Brain pericyte (primary cell): Measurements from ENCODE around the gene KLHDC8B.
"Not testable (repeated sequence)": the region's sequence is repeated elsewhere in the genome, so short reads cannot be mapped to it uniquely, and the experiment has no call there.

Experiments
- DNase-seq: peaks from one replicate; pipeline ENCODE4 v3.0.0-alpha.2; 2012; ENCODE audit warnings: low read depth, low spot score

Gene KLHDC8B

GRCh38 chr3:49183873-49184272 lies 12.5 kb downstream of the KLHDC8B start:
- no peak for DNase-seq

GRCh38 chr3:49191741-49192140 lies 20.3 kb downstream of the KLHDC8B start:
- DNase-seq: no peak

GRCh38 chr3:49198161-49198560 lies 26.8 kb downstream of the KLHDC8B start:
- DNase-seq: no peak

GRCh38 chr3:49198611-49199230 lies 27.3 kb downstream of the KLHDC8B start:
- no peak for DNase-seq

GRCh38 chr3:49199239-49199899 lies 28.0 kb downstream of the KLHDC8B start:
- peak; percentile 54 for DNase-seq

- DNase-seq: peak; percentile 7
Measured at GRCh38 chr3:49199900-49200281, 28.5 kb downstream of the KLHDC8B start.

- no peak for DNase-seq
Measured at GRCh38 chr3:49213541-49213943, 42.1 kb downstream of the KLHDC8B start.

GRCh38 chr3:49213998-49214397 lies 42.6 kb downstream of the KLHDC8B start:
- no peak for DNase-seq

- DNase-seq: not testable (repeated sequence)
Measured at GRCh38 chr3:49216687-49217086, 45.3 kb downstream of the KLHDC8B start.

GRCh38 chr3:49217108-49217507 lies 45.7 kb downstream of the KLHDC8B start:
- not testable (repeated sequence) for DNase-seq

GRCh38 chr3:49217688-49218470 lies 46.5 kb downstream of the KLHDC8B start:
- DNase-seq: no peak

- peak; percentile 25 for DNase-seq
Measured at GRCh38 chr3:49218471-49218989, 47.1 kb downstream of the KLHDC8B start.

GRCh38 chr3:49219132-49219531 lies 47.7 kb downstream of the KLHDC8B start:
- no peak for DNase-seq

- not testable (repeated sequence) for DNase-seq
Measured at GRCh38 chr3:49220985-49221563, 49.7 kb downstream of the KLHDC8B start.

GRCh38 chr3:49222002-49222401 lies 50.6 kb downstream of the KLHDC8B start:
- DNase-seq: no peak
